ENCODE measurements around the gene CDK15. TPM values are rescaled to one million over a fixed set of nuclear protein-coding genes. Genes with fewer than 3 reads are reported as not detected.
"Not testable (repeated sequence)": the region's sequence is repeated elsewhere in the genome, so short reads cannot be mapped to it uniquely, and the experiment has no call there.

The CDK15 gene
- total RNA-seq, 5 donors from 2014 or later (not counting 1 experiment from before 2014, with no cell fraction given), result not detected

DNA sequence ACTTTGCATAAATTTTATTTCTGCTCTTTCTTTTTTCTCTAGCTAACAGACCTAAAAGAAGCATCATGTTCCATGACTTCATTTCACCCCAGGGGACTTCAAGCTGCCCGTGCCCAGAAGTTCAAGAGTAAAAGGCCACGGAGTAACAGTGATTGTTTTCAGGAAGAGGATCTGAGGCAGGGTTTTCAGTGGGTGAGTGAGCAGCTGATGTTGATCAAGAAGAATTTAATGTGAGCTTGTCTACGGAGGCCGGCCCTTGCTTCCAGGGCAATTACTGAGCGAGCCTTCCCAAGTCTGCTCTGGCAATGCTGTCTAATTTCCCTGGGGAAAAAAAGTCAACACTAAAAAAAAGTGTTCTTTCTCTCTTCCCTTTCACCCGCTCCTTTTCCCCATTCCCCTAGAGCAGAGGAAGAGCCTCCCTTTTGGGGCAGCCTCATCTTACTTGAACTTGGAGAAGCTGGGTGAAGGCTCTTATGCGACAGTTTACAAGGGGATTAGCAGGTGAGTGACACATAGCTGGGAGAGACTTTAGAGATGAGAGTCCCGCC is 1.2 kb downstream of the CDK15 start:
- Mint-ChIP-seq H3K4me3 (no peak overlapping the region), H3K27ac (no peak overlapping the region), H3K27me3 (peaks cover 14 to 21% of the 10 kb centered on the region in 2 donors), H3K4me1 (no peaks in the 10 kb centered on the region), H3K9me3 (no peaks in the 10 kb centered on the region), H3K36me3 (no peaks in the 10 kb centered on the region)
- ChIA-PET CTCF (no interaction called here), POLR2A (interaction anchor here (0.5 to 0.8 kb wide), 2 partner anchors 12 kb away, joined by 3 to 5 read pairs; no protein-coding TSS in a partner anchor)
- Histone ChIP-seq H3K4me3 (ENCODE audit: control insufficient read depth in 1 of 2, extremely low read depth in 1 of 2, low read length in 1 of 2) (no peak overlapping the region), H3K9me3 (no peaks in the 10 kb centered on the region), H3K4me1 (ENCODE audit: control insufficient read depth in 1 of 2, extremely low read depth in 1 of 2, insufficient read depth in 2 of 2, low read length in 2 of 2) (no peaks in the 10 kb centered on the region), H3K27ac (ENCODE audit: low read length) (no peak overlapping the region), H3K27me3 (replicated peaks in 1 of 2; ENCODE audit: control insufficient read depth in 2 of 2, extremely low read depth in 1 of 2, insufficient read depth in 2 of 2, low read length in 1 of 2) (peaks cover 0 to 16% of the 10 kb centered on the region in 2 experiments), H3K36me3 (ENCODE audit: control insufficient read depth in 2 of 2, extremely low read depth in 1 of 2, insufficient read depth in 1 of 2, low read length in 1 of 2) (no peaks in the 10 kb centered on the region)
- WGBS (ENCODE audit: insufficient coverage), result 100% methylated on average over 1 of the region's 8 CpGs
- no peak for ATAC-seq (replicated peaks in 1 of 4)
- DNase-seq, result no peak

DNA sequence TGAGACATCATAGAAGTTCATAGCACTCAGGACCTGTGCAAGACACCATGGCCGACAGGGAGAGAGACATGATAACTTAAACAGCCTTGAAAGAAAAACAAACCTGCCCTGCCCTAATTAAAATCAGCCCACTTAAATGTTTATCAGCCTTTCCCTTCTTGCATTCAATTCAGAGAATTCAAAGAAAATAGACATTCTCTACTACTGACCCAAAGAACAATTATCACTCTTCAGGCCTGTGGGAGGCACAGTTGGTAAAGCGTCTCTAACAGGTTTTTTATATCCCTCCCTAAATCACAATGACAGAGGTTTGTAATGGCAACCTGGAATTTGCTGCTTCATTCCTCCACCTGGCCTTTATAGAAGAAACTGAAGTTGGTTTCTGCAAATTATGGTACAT is 1.7 kb downstream of the CDK15 start:
- H3K27me3 Mint-ChIP-seq, result peaks cover 14 to 19% of the 10 kb centered on the region in 2 donors
- ChIA-PET POLR2A (no interaction called here), CTCF (no interaction called here)
- no peaks in the 10 kb centered on the region for H3K9me3 Mint-ChIP-seq
- no peak overlapping the region for H3K4me3 Mint-ChIP-seq
- H3K27ac Mint-ChIP-seq, result no peak overlapping the region
- H3K27me3 ChIP-seq (replicated peaks in 1 of 2; ENCODE audit: control insufficient read depth in 2 of 2, extremely low read depth in 1 of 2, insufficient read depth in 2 of 2, low read length in 1 of 2), result peaks cover 0 to 16% of the 10 kb centered on the region in 2 experiments
- H3K36me3 ChIP-seq (ENCODE audit: control insufficient read depth in 2 of 2, extremely low read depth in 1 of 2, insufficient read depth in 1 of 2, low read length in 1 of 2), result no peaks in the 10 kb centered on the region
- no peaks in the 10 kb centered on the region for H3K4me1 ChIP-seq (ENCODE audit: control insufficient read depth in 1 of 2, extremely low read depth in 1 of 2, insufficient read depth in 2 of 2, low read length in 2 of 2)
- DNase-seq (no peak), ATAC-seq (replicated peaks in 1 of 4) (no peak)
- no peaks in the 10 kb centered on the region for H3K36me3 Mint-ChIP-seq
- H3K27ac ChIP-seq (ENCODE audit: low read length), result no peak overlapping the region
- 50% methylated on average over 1 of the region's 2 CpGs for WGBS (ENCODE audit: insufficient coverage)
- no peak overlapping the region for H3K4me3 ChIP-seq (ENCODE audit: control insufficient read depth in 1 of 2, extremely low read depth in 1 of 2, low read length in 1 of 2)
- no peaks in the 10 kb centered on the region for H3K4me1 Mint-ChIP-seq
- H3K9me3 ChIP-seq, result no peaks in the 10 kb centered on the region

DNA sequence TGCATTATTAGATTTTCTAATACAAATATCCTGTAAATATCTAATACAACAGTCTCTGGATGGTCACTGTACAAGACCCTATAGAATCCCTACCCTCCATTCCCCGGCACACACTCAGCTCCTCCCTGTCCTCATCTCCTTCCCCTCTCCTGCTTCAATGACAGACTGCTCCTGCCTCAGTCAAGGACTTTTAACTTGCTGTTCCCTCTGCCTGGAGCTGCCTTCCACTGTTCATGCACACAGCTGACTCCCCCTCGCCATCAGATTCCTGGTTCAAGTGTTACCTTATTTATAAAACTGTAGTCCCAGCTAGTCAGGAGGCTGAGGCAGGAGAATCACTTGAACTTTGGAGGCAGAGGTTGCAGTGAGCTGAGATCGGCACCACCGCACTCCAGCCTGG is 3.3 kb downstream of the CDK15 start:
- ATAC-seq (replicated peaks in 1 of 4), result no peak
- no peaks in the 10 kb centered on the region for H3K36me3 Mint-ChIP-seq
- H3K27me3 Mint-ChIP-seq, result peaks cover 17 to 20% of the 10 kb centered on the region in 2 donors
- H3K27ac Mint-ChIP-seq, result no peak overlapping the region
- H3K9me3 ChIP-seq, result no peaks in the 10 kb centered on the region
- ChIA-PET CTCF (no interaction called here), POLR2A (interaction anchor here in 1 of 2 donors (0.8 kb wide), 1 partner anchor 21 kb away, joined by 8 read pairs; no protein-coding TSS in a partner anchor)
- WGBS (ENCODE audit: insufficient coverage), result 50% methylated on average over 1 of the region's 4 CpGs
- no peaks in the 10 kb centered on the region for H3K4me1 ChIP-seq (ENCODE audit: control insufficient read depth in 1 of 2, extremely low read depth in 1 of 2, insufficient read depth in 2 of 2, low read length in 2 of 2)
- no peak overlapping the region for H3K27ac ChIP-seq (ENCODE audit: low read length)
- no peaks in the 10 kb centered on the region for H3K9me3 Mint-ChIP-seq
- no peak overlapping the region for H3K4me3 Mint-ChIP-seq
- H3K4me3 ChIP-seq (ENCODE audit: control insufficient read depth in 1 of 2, extremely low read depth in 1 of 2, low read length in 1 of 2), result no peak overlapping the region
- no peaks in the 10 kb centered on the region for H3K4me1 Mint-ChIP-seq
- DNase-seq, result no peak
- peaks cover 0 to 6% of the 10 kb centered on the region in 2 experiments for H3K27me3 ChIP-seq (replicated peaks in 1 of 2; ENCODE audit: control insufficient read depth in 2 of 2, extremely low read depth in 1 of 2, insufficient read depth in 2 of 2, low read length in 1 of 2)
- no peaks in the 10 kb centered on the region for H3K36me3 ChIP-seq (ENCODE audit: control insufficient read depth in 2 of 2, extremely low read depth in 1 of 2, insufficient read depth in 1 of 2, low read length in 1 of 2)

DNA sequence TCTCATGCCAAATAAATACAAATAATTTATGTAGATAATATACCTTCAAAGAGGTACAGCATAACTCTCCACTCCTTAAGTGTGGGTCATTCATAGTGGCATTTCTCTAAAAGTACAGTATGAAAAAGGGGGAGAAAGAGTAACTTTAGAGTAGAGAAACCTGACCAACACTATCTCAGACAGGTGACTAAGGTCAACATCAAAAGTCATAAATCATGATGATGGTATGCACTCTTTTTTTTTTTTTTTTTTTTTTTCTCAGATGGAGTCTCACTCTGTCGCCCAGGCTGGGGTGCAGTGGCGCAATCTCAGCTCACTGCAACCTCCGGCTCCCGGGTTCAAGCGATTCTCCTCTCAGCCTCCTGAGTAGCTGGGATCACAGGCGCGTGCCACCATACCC is 4.3 kb downstream of the CDK15 start:
- H3K4me3 ChIP-seq (ENCODE audit: control insufficient read depth in 1 of 2, extremely low read depth in 1 of 2, low read length in 1 of 2); H3K36me3 Mint-ChIP-seq; H3K9me3 ChIP-seq; H3K27me3 ChIP-seq (replicated peaks in 1 of 2; ENCODE audit: control insufficient read depth in 2 of 2, extremely low read depth in 1 of 2, insufficient read depth in 2 of 2, low read length in 1 of 2); ATAC-seq (replicated peaks in 1 of 4); H3K9me3 Mint-ChIP-seq; H3K27ac Mint-ChIP-seq; H3K4me3 Mint-ChIP-seq; DNase-seq; H3K4me1 Mint-ChIP-seq; H3K4me1 ChIP-seq (ENCODE audit: control insufficient read depth in 1 of 2, extremely low read depth in 1 of 2, insufficient read depth in 2 of 2, low read length in 2 of 2); H3K36me3 ChIP-seq (ENCODE audit: control insufficient read depth in 2 of 2, extremely low read depth in 1 of 2, insufficient read depth in 1 of 2, low read length in 1 of 2); H3K27ac ChIP-seq (ENCODE audit: low read length): not testable (repeated sequence)
- WGBS (ENCODE audit: insufficient coverage), result no CpG with 5 or more reads among the region's 7 CpGs
- ChIA-PET POLR2A (interaction anchor here in 1 of 2 donors (0.6 kb wide), 1 partner anchor 32 kb away, joined by 3 read pairs; no protein-coding TSS in a partner anchor), CTCF (interaction anchor here in 1 of 2 donors (0.6 kb wide), 1 partner anchor 105 kb away, joined by 4 read pairs; no protein-coding TSS in a partner anchor)
- peaks cover 16 to 20% of the 10 kb centered on the region in 2 donors for H3K27me3 Mint-ChIP-seq

DNA sequence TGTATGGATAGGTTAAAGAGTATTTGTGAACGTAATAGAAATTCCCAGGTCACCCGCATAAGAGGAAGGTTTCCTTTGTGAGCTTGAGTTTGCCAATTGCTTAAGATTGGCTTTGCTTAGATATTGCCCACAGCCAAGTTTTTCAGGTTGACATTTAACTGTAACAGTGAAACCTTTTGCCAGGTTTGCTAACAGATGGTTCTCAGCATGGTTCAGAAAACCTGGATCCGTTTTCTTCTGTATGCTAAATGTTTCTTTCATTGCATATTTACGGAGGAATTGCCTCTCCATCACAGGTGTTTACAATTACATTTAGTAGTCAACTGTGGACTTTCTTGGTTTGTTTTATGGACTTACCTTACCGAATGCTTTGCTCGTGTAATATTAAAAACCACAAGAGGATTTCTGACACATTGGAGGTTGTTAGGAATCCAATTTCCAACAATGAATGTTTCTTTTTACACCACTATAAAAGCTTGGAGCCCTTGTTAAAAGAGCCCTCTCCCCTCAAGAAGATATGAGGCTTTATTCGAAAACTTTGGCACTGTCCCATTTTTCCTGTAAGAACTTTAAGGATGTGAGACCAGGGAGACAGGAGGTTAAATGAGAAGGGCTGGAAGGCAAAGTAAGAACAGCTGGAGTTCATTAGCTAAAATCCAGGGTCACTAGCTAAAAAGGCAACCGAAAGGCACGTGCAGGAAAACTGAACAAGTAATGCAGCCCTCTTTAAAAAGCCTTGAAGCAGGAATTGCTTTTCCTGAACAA is 7.8 kb downstream of the CDK15 start:
- H3K27me3 ChIP-seq (replicated peaks in 1 of 2; ENCODE audit: control insufficient read depth in 2 of 2, extremely low read depth in 1 of 2, insufficient read depth in 2 of 2, low read length in 1 of 2), result no peaks in the 10 kb centered on the region
- no peak overlapping the region for H3K27ac ChIP-seq (ENCODE audit: low read length)
- H3K27me3 Mint-ChIP-seq, result peaks cover 13 to 15% of the 10 kb centered on the region in 2 donors
- no peak overlapping the region for H3K27ac Mint-ChIP-seq
- CTCF ChIA-PET, result no interaction called here
- no peaks in the 10 kb centered on the region for H3K9me3 ChIP-seq
- no peak for DNase-seq
- H3K4me3 Mint-ChIP-seq, result no peak overlapping the region
- POLR2A ChIA-PET, result no interaction called here
- H3K4me1 Mint-ChIP-seq, result no peaks in the 10 kb centered on the region
- H3K36me3 Mint-ChIP-seq, result no peaks in the 10 kb centered on the region
- H3K4me1 ChIP-seq (ENCODE audit: control insufficient read depth in 1 of 2, extremely low read depth in 1 of 2, insufficient read depth in 2 of 2, low read length in 2 of 2), result no peaks in the 10 kb centered on the region
- H3K9me3 Mint-ChIP-seq, result no peaks in the 10 kb centered on the region
- no peaks in the 10 kb centered on the region for H3K36me3 ChIP-seq (ENCODE audit: control insufficient read depth in 2 of 2, extremely low read depth in 1 of 2, insufficient read depth in 1 of 2, low read length in 1 of 2)
- ATAC-seq (replicated peaks in 1 of 4), result no peak
- WGBS (ENCODE audit: insufficient coverage), result 100% methylated on average over 3 of the region's 9 CpGs
- H3K4me3 ChIP-seq (ENCODE audit: control insufficient read depth in 1 of 2, extremely low read depth in 1 of 2, low read length in 1 of 2), result no peak overlapping the region

DNA sequence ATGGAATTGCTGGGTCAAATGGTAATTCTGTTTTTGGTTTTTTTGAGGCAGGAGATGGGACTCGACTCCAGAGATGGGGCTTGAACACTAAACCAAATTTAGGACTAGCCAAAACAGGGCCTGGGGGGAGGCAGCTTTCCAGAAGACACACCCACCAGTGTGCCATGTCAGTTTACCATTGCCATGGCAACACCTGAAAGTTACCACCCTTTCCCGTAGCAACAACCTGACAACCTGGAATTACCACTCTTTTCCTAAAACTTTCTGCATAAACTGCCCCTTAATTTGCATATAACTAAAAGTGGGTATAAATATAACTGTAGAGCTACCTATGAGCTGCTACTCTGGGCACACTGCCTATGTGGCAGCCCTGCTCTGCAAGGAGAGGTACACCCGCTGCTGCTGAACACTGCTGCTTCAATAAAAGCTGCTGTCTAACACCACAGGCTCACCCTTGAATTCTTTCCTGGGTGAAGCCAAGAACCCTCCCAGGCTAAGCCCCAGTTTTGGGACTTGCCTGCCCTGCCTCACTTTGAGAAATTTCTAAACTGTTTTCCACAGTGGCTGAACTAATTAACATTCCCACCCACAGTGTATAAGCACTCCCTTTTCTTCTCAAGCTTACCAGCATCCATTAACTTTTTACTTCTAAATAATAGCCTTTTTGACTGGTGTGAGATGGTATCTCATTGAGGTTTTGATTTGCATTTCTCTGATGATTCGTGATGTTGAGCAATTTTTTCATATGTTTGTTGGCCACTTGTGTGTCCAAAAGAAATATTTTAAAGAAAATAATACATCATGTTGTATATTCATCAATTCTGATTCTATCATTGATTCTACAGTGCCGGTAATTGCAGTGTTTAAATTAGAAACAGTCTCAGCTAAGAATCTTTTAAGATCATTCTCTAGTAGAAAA is 10.6 kb downstream of the CDK15 start:
- Histone ChIP-seq H3K9me3 (no peaks in the 10 kb centered on the region), H3K27me3 (replicated peaks in 1 of 2; ENCODE audit: control insufficient read depth in 2 of 2, extremely low read depth in 1 of 2, insufficient read depth in 2 of 2, low read length in 1 of 2) (peaks cover 0 to 3% of the 10 kb centered on the region in 2 experiments), H3K4me3 (ENCODE audit: control insufficient read depth in 1 of 2, extremely low read depth in 1 of 2, low read length in 1 of 2) (no peak overlapping the region), H3K27ac (ENCODE audit: low read length) (no peak overlapping the region), H3K4me1 (ENCODE audit: control insufficient read depth in 1 of 2, extremely low read depth in 1 of 2, insufficient read depth in 2 of 2, low read length in 2 of 2) (no peaks in the 10 kb centered on the region), H3K36me3 (ENCODE audit: control insufficient read depth in 2 of 2, extremely low read depth in 1 of 2, insufficient read depth in 1 of 2, low read length in 1 of 2) (no peaks in the 10 kb centered on the region)
- DNase-seq, result no peak
- Mint-ChIP-seq H3K4me1 (no peaks in the 10 kb centered on the region), H3K4me3 (no peak overlapping the region), H3K36me3 (no peaks in the 10 kb centered on the region), H3K27ac (no peak overlapping the region), H3K9me3 (no peaks in the 10 kb centered on the region), H3K27me3 (peaks cover 10 to 11% of the 10 kb centered on the region in 2 donors)
- 80% methylated on average over 2 of the region's 5 CpGs for WGBS (ENCODE audit: insufficient coverage)
- CTCF ChIA-PET, result no interaction called here
- ATAC-seq (replicated peaks in 1 of 4), result no peak
- POLR2A ChIA-PET, result no interaction called here

Measured in T-cell (primary cell).